Pulmonary artery endothelial cell (primary cell): ENCODE data around the gene MRLN. TPM values are rescaled to one million over a fixed set of nuclear protein-coding genes. Genes with fewer than 3 reads are reported as not detected.
"Not testable (repeated sequence)": the region's sequence is repeated elsewhere in the genome, so short reads cannot be mapped to it uniquely, and the experiment has no call there.

Experiments used
- DNase-seq: peaks from one replicate; pipeline ENCODE4 v3.0.0-alpha.2; 2011; ENCODE audit warnings: low read depth, low spot score
- total RNA-seq: library from RNA; depleted of rRNA; stranded (reverse); fragments of >200 nt; gene quantifications from 2 replicates; pipeline ENCODE4 v1.2.3, GENCODE V29; 2014

Gene MRLN
- not detected in 2 replicates for total RNA-seq

DNA sequence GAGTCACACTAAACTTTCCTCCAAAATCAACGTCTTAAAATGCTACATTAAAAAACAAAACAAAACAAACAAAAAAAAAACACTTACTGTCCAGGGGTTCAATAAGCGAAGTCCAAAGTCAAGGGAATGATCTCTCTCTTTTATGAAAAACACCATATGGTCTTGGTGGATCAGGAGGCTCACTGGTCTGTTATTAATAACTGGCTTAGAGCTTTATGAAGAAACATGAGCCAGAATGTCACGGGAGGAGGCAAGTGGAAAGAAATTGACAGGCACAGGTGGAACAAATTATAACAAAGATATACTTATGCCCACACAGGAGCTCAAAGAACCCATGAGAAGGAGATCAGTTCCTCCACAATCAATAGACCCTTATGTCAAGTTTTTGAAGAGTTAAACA is at the start of gene MRLN:
Gene MRLN, minus strand, starts transcription at position 189 of the 400 bp plus-strand sequence.
- DNase-seq: no peak

DNA sequence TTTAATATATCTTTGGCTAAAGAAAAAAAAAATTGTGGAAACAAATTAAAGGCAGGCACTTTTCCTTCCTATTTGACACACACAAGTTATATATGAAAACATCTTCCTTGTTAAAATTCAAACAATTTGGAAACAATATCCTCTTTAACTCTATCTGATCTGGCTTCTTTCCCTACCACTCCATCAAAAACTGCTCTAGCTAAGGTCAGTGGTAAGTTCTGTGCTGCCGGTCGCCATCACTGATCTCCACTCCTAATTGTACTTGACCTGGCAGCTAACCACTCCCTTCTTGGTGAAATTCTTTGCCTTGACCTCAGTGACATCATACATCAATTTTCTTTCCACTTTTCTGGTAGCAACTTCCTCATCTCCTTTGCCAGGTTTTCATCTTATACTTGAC is 47.9 kb upstream of the MRLN start:
- no peak for DNase-seq

DNA sequence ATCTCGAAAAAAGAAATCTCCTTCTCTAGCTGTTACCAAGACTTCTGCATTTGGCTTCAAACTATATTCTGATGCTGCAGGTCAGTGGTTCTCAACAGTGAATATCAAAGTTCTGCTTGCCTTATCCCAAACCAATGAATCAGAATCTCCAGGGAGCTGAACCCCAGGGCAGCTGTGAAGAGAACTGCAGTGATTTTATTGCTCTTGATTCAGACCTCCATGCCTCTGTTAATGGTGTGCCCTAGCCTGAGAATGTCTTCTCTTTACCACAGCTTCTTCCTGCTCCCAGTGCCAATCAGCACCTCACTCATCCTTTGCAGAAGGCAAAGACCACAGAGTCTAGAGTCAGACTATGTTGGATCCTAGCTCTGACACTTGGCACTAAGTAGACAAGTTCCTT is 46.2 kb upstream of the MRLN start:
- DNase-seq: no peak

DNA sequence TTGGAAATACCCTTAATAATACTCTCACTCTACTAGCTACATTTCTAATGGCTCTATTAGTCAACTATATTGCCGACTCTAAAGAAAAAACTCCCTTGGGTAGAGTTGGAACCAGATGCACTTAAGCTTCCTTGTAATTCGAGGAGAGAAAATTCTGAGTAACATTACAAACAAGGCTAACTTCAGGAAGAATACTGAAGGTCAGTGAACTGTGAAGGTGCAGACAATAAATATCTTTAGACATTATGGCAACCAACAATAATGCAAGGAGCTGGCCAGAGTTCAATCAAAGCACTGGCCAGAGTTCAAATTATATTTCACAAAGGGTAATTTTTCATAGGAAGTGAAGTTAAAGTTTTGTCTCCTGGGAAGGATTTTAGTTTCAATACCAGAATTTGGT is 40.7 kb upstream of the MRLN start:
- DNase-seq: no peak

DNA sequence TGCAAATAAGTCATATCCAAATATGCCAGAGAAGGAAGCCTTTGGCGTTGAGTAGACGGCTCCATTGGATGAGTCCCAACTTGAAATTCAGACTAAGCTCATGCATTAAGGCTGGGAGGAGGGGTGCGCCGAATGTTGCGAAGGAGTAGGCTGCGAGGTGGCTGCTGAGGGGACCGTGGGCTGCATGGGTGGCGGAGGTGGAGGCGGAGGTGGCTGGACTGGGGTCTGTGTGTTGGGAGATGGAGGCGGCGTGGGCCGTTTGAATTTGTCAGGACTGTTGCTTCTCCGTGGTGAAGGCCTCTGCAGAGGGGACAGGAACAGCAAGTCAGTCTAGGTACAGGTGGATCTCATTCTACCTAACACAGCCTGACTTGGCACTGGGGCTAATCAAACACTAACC is 39.6 kb upstream of the MRLN start:
- DNase-seq: no peak

DNA sequence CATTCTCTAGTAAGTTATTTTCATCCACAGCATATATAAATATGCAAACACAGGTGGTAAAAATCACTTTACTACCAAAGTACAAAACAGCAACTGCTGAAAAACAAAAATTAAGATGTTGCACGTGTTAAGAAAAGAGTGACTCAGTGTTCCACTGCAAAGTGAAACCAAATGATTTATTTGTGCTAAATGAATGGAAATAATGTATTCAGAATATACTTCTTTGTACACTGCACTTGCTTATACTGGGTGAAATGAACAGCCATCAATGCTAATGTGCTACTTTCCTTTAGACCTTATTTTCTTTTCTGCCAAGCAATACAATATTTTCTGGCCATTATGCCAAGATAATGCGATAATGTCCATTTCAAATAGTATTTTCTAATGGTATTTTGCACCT is 38.3 kb upstream of the MRLN start:
- no peak for DNase-seq

DNA sequence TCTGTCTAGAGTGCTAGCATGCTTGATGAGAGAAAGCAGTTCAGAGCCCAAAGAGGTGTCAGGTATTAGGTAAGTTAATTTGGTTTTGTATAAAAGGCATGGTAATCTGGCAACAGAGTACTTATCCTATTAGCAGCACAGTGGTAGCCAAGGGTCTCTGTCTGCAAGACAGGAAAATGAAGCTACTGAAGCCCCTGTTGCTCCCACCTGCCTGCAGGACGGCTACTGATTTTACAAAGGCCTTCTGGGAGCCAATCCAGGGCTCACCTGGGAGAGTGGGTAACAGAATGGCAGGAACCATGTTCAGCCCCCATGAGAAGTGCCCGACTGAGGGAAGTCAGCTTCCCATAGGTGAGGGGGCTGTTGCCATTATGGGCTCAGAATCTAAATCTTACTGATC is 36.8 kb upstream of the MRLN start:
- not testable (repeated sequence) for DNase-seq

DNA sequence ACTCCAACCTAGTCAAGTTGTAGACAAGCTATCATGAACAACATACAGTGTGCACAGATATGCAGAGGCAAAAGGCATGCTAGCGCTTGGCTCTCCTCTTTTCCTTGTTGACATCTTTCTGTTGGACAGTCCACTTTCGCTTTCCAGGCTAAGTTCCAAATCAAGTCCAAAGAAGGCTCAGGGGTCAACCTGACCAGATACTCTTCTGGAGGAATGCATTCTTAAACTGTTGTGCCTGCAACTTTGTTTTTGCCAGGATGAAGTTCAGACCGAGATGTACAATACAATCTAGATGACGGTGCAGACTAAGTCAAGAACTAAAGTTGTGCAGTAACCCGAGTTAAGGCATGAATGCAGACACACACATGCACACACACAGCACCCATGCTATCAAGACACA is 35.7 kb upstream of the MRLN start:
- DNase-seq: not testable (repeated sequence)

DNA sequence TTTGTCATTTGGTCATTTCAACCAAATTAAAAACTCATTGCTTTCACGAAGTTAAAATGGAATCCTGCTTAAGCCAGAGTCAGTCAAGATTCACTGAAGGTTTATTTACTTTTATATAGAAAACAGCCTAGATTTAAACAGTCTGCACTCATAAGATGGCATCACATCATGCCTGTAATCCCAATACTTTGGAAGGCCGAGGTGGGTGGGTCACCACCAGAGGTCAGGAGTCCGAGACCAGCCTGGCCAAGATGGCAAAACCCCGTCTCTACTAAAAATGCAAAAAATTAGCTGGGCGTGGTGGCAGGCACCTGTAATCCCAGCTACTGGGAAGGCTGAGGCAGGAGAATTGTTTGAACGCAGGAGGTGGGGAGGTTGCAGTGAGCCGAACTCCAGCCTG is 33.8 kb upstream of the MRLN start:
- DNase-seq: not testable (repeated sequence)

DNA sequence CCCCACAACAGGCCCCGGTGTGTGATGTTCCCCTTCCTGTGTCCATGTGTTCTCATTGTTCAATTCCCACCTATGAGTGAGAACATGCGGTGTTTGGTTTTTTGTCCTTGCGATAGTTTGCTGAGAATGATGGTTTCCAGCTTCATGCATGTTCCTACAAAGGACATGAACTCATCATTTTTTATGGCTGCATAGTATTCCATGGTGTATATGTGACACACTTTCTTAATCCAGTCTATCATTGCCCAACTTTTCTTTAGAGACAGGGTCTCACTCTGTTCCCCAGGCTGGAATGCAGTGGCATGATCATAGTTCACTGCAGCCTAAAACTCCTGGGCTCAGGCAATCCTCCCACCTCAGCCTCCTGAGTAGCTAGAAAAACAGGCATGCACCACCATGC is 32.2 kb upstream of the MRLN start:
- not testable (repeated sequence) for DNase-seq

DNA sequence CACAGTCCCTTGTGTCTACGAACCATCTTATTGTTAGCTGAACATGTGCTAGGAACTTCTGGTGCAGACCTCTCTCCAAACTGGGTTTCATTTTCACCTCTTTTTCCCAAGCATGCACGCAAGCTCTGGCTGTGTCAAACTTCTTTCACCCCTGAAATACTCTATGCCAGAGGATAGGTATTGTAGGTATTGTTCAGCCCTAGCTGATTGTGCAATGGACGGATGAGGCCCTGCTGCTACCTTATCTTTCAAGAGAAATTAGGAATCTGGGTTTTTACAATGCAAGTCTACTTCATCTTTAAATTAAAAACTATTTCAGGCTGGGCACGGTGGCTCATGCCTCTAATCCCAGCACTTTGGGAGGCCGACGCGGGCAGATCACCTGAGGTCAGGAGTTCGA is 28.3 kb upstream of the MRLN start:
- no peak for DNase-seq

DNA sequence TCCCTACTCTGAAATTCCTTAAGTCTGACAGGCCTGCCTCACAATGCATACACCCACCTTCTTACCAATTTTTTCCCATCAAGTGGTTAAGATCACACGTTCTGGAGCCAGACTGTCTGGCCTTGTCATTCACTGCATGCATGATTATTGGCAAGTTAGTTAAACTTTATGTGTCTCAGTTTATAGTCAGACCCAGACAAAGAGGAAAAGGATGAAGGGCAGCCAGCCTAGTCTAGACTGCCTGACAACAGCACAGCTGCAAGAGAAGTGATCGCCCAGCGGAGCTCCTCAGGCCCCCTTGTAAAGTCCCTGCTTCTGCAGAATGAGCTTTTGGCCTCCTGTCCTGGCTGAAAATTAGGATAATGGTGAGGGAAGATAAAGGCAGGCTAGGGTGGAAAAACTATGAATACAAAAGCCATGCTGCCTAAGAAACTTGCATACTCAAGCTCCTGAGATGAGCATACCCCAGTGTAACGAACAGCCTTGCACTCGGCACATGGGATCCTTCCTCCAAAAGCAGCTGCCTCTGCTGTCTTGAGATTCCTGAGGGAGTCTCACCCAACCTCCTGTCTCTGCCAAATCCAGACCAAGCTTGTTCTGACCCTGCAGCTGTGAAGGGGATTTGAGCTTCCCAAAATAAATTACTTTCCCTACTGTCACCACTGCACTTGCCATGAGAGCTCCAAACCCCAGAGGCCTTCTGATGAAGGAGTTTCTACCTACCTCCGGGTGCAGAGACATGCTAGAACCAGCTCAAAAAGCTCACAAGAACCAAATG is 26.7 kb upstream of the MRLN start:
- no peak for DNase-seq

DNA sequence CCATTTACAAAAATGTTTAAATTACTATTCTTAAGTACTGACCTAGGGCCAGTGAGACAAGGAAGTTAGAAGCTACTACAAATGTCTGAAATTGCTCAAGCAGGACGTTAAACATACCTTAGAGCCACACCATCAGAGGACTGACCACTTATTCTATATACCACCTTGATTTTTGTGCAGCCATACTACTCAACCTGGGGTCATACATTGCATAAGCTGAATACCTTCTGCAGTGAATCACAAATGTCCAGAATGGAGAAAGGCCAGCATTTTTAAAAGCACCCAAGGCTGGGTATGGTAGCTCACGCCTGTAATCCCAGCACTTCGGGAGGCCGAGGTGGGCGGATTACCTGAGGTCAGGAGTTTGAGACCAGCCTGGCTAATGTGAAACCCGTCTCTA is 21.2 kb upstream of the MRLN start:
- no peak for DNase-seq

DNA sequence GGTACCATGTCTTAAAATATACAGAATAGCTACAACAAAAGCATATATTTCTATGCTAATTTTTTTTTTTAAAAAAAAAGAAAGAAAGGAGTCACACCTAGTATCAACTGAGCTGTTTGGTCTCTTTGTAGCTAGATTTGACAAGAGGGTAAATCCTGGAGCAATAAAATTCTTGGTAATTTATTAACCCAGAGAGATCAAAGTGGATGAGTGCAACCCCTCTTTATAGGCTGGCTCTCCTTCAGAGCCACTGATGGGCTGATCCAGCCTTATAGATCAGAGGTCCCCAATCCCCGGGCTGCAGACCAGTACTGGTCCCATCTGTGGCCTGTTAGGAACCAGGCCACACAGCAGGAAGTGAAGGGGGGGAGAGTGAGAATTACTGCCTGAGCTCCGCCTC is 19.8 kb upstream of the MRLN start:
- no peak for DNase-seq

DNA sequence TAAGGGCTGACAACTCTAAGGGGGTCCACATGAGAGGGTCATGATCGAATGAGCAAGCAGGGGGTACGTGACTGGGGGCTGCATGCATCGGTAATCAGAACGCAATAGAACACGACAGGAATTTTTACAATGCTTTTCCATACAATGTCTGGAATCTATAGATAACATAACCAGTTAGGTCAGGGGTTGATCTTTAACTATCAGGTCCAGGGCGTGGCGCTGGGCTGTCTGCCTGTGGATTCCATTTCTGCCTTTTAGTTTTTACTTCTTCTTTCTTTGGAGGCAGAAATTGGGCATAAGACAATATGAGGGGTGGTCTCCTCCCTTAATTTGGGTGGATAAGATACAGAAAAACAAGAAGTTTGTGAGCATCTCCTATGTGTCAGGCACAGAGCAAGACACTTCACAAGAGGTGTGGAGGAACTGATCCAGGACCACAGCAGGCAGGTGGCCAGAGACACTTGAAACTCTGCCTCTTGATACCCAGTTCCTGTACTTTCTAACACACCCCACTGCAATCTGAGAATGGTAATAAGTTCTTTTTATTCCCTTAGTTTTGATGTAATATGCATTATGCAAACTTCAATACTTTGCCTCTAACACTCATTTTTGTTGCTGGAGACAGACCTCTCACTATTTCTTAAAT is 18.0 kb upstream of the MRLN start:
- DNase-seq: no peak

DNA sequence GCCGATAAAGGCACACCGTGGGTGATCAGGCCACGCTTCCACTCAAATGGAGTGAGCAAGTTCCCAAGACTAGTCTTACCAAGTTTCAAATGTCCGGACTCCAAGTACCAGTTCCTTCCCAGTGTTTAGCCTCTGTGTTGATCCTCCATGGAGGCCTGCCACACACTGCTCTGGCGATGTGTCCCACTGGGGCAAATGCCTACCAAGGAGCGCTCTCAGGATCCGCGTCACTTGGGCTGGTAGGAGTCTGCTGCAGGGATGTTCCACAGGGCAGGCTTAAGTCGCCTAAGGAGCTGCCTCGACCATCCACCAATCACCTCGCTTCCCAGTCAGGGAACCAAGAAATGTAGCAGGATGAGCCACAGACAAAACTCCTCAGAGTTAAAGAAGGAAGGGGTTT is 17.4 kb upstream of the MRLN start:
- DNase-seq: no peak

DNA sequence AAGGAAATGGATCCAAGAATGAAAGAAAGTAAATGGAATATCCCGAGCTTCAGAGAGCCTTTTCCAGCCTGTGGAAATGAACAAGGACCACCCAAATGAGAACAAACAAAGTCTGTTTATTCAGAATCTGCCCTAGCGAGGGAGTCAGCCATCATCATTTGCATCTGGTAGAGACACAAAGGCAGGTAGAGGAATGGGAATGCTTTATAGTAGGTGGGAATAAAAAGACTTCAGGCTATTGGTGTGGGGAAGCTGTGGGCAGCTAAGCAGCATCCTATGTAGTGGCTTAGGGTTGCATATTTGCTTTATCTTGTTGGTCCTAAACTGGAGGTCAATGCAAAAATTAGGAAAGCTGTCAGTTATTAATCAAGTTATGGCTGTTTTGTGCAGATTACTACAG is 9.2 kb upstream of the MRLN start:
- no peak for DNase-seq

DNA sequence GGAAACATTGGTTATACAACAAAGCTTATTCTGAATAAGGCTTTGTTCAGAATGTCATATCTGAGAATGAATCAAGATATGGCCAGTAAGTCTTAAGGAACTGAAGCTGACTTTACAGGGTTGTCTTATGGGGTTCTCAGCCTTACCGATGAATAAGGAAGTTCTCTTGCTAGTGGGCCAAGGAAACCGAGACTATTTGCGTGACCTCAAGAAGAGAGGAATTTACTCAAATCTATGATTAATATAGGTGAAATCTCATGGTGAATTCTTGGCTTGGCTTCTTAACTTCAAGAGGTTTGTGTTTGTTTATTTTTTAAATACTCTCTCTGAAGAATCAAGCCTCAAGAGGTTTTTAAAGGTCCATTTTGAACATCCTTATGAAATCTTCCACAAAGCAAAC is 4.7 kb upstream of the MRLN start:
- no peak for DNase-seq

DNA sequence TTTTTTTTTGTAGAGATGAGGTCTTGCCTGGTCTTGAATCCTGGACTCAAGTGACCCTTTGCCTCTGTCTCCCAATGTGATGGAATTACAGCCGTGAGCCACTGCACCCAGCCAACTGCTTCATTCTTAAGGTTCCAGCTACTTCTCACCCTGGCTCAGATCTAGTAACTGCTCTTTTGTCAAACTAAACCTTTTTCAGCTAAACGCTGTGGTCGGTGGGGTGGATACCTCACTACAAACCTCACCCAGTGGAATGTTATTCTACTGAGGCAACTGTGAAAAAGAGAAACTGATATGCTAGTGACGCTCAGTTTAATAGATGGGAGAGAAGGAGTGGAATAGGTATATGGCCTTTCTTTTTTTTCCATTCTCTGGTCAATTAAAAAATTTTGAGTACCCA is 1.7 kb upstream of the MRLN start:
- DNase-seq: no peak

DNA sequence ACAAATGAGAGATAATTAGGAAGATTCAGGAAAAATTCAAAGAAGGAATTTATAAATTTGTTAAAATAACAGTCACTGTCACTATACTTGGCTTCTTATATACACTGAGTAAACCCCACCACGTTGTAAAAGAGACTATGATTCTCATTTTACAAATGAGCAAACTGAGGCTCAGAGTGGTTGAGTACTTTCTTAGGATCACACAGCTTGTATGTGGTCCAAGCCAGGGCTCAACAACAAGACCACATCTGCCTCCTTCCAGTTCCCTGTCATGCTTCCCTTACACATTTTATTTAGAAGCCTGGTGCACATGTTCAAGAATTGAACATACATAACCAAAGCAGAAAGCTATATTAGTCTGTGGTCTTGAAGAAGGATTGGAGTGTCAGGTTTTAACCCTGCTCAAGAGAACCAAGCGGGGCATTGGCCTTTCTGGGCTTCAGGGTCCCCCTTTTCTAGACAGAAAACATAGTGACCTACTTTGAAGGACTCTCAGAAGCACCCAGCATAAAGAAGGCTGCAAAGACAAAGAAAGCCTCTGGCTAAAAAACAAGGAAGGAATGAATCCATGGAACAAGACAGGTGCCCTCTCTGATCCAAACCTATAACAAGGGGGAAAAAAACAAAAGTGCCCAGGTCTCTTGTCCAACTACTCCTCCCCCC is 846 bp downstream of the MRLN start:
- DNase-seq: no peak

DNA sequence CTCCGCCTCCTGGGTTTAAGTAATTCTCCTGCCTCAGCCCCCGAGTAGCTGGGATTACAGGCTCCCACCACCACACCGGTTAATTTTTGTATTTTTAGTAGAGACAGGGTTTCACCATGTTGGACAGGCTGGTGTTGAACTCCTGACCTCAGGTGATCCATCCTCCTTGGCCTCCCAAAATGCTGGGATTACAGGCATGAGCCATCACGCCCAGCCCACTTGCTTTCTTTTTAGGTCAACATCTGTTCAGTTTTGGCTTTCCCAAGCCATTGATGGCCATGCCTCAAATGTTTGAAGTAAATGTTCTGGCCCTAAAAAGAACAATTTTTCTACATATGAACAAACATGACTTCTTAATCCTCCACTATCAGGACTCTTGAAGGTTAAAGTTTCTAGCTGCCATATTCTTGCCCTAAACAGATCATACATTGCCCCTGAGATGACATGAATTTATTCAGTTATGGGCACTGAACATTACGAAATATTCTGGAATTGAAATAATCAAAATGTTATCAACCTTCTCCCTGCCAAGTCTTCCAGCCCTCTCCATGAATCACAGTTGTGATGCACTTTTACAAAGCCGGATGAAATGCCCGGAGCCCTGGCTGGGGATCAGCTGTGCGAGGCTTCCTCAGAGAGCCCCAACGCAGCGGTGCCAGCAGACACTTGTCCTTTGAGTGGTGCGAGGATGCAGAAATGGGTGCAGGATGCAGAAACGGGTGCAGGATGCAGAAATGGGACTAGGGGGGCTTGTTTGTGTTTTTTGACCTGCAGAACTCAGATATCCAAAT is 2.9 kb downstream of the MRLN start:
- no peak for DNase-seq

DNA sequence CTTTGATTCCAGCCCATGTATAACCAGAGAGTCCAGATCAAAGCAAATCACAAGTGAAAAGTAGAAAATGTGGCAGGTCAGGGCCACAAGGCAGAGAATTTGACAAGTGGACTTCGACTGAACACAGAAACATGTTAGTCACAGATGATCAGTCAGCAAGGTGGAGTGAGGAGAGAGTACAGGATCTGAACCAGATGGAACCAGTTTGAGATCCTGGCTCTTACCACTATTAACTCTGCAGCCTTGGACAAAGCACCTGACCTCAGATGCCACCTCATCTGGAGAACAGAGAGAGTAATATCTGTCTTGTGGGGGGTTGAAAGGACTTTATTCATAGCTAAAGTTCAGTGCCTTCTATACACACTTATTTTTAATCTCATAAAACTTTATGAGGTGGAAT is 4.4 kb downstream of the MRLN start:
- no peak for DNase-seq
